A673 (cell line): ENCODE data around the gene ELAVL1. TPM values are rescaled to one million over a fixed set of nuclear protein-coding genes. Genes with fewer than 3 reads are reported as not detected.

Experiments used
- BruUV-seq: library from RNA; stranded (reverse); fragments of 400-500 nt; replicated peaks from 2 replicates; lab custom pipeline; 2021; lab: Mats Ljungman, UMichigan
- CTCF ChIA-PET: fragments of 300-600 bp; sonication (Branson Sonifier 250); formaldehyde crosslinking; loops from one replicate; lab custom pipeline; 2022; ENCODE audit warnings: antibody characterized with exemption; lab: Charles Lee
- POLR2A ChIA-PET: fragments of 300-600 bp; sonication (Branson Sonifier 250); formaldehyde crosslinking; loops from one replicate; lab custom pipeline; 2022; ENCODE audit warnings: antibody characterized with exemption; ENCODE audit not compliant: low non-redundant PET; lab: Charles Lee
- DNase-seq: peaks from one replicate; pipeline ENCODE4 v3.0.0-alpha.2; 2015; ENCODE audit warnings: low spot score
- H3K27ac ChIP-seq: fragments of 200-600 bp; sonication (generic); 2 replicates; pipeline ENCODE4 v1.5.1; 2016; ENCODE audit warnings: mixed run types, low read depth, mild to moderate bottlenecking, mixed read lengths, antibody characterized with exemption, low read length; ENCODE audit not compliant: poor library complexity, severe bottlenecking
- H3K27me3 ChIP-seq: fragments of 200-600 bp; sonication (generic); replicated peaks from 2 replicates; pipeline ENCODE4 v1.6.1; 2017; ENCODE audit warnings: mixed run types, low read depth, mild to moderate bottlenecking, mixed read lengths, antibody characterized with exemption, low read length; ENCODE audit not compliant: insufficient read depth, poor library complexity
- H3K36me3 ChIP-seq: fragments of 200-600 bp; sonication (generic); 2 replicates; pipeline ENCODE4 v1.6.1; 2016; ENCODE audit warnings: mixed run types, mild to moderate bottlenecking, mixed read lengths, antibody characterized with exemption, low read length; ENCODE audit not compliant: insufficient read depth, poor library complexity, severe bottlenecking
- H3K4me1 ChIP-seq: fragments of 200-600 bp; sonication (generic); 2 replicates; pipeline ENCODE4 v1.6.1; 2017; ENCODE audit warnings: mixed run types, mild to moderate bottlenecking, mixed read lengths, antibody characterized with exemption, low read length; ENCODE audit not compliant: insufficient read depth, poor library complexity, severe bottlenecking
- H3K4me3 ChIP-seq: fragments of 200-600 bp; sonication (generic); 2 replicates; pipeline ENCODE4 v1.5.1; 2016; ENCODE audit warnings: low read depth, mixed run types, mild to moderate bottlenecking, mixed read lengths, low read length; ENCODE audit not compliant: poor library complexity, severe bottlenecking
- H3K9me3 ChIP-seq: fragments of 200-600 bp; sonication (generic); 2 replicates; pipeline ENCODE4 v1.6.1; 2016; ENCODE audit warnings: mixed run types, low read depth, mild to moderate bottlenecking, mixed read lengths, antibody characterized with exemption, low read length; ENCODE audit not compliant: poor library complexity, severe bottlenecking
- CTCF ChIP-seq: fragments of 300-800, 200-600 bp; sonication (generic); conservative IDR thresholded peaks from 2 replicates; pipeline ENCODE4 v1.5.1; 2017; ENCODE audit warnings: low read depth, mild to moderate bottlenecking, antibody characterized with exemption, low read length, moderate library complexity, mixed read lengths
- EZH2 ChIP-seq: fragments of 200-600 bp; sonication (generic); IDR thresholded peaks from 2 replicates; pipeline ENCODE4 v1.6.1; 2017; ENCODE audit warnings: borderline replicate concordance, low read depth, mild to moderate bottlenecking, mixed read lengths, antibody characterized with exemption, low read length; ENCODE audit not compliant: poor library complexity, severe bottlenecking
- intact Hi-C: fragments of 100-400 bp; cut with micrococcal nuclease; formaldehyde crosslinking; loops from one replicate; pipeline ENCODE4 v1.10.0; 2022; ENCODE audit not compliant: unreplicated experiment
- total RNA-seq: library from RNA; stranded (reverse); gene quantifications from 2 replicates; pipeline ENCODE4 v1.2.3, GENCODE V29; 2021

Gene ELAVL1
- total RNA-seq, 1 experiment from 2014 or later, result 171 TPM

- POLR2A ChIA-PET, result no interaction called here
- BruUV-seq, result no TSS peak
- Histone ChIP-seq H3K27me3 (no peaks in the 10 kb centered on the region), H3K27ac (no peak overlapping the region), H3K36me3 (no peaks in the 10 kb centered on the region), H3K4me3 (no peak overlapping the region), H3K9me3 (no peaks in the 10 kb centered on the region), H3K4me1 (no peaks in the 10 kb centered on the region)
- CTCF ChIA-PET, result interaction anchor here (0.7 to 1.1 kb wide), 2 partner anchors 9 to 513 kb away, joined by 4 to 5 read pairs; no protein-coding TSS in a partner anchor
- DNase-seq, result no peak
- no peak for TF ChIP-seq CTCF
- TF ChIP-seq EZH2, result no peak
- intact Hi-C loops, result no loop called here
Measured at GRCh38 chr19:7953060-7953459, 52.4 kb downstream of the ELAVL1 start.

GRCh38 chr19:7947939-7948338 is 57.5 kb downstream of the ELAVL1 start:
- TF ChIP-seq CTCF, result no peak
- TF ChIP-seq EZH2, result no peak
- Histone ChIP-seq H3K4me3 (no peak overlapping the region), H3K27ac (no peak overlapping the region), H3K9me3 (no peaks in the 10 kb centered on the region), H3K27me3 (no peaks in the 10 kb centered on the region), H3K4me1 (no peaks in the 10 kb centered on the region), H3K36me3 (no peaks in the 10 kb centered on the region)
- POLR2A ChIA-PET, result no interaction called here
- no TSS peak for BruUV-seq
- intact Hi-C loops, result no loop called here
- CTCF ChIA-PET, result no interaction called here
- DNase-seq, result no peak

- TSS peak; percentile 90 for BruUV-seq
- Histone ChIP-seq H3K27me3 (no peaks in the 10 kb centered on the region), H3K36me3 (peaks cover 16% of the 10 kb centered on the region), H3K4me3 (peak overlapping the region; percentile 94), H3K4me1 (peaks cover 3% of the 10 kb centered on the region), H3K27ac (peak overlapping the region; percentile 99), H3K9me3 (no peaks in the 10 kb centered on the region)
- ChIA-PET POLR2A (interaction anchor here (0.5 to 1.6 kb wide), 6 partner anchors 15 to 1922 kb away, joined by 3 to 6 read pairs (median 4); partner anchors contain the start of gene SNAPC2), CTCF (interaction anchor here (0.5 to 1.8 kb wide), 11 partner anchors 8 to 371 kb away, joined by 3 to 19 read pairs (median 6); partner anchors contain the start of genes ELAVL1 and SNAPC2)
- intact Hi-C loops, result loop anchor here (1.0 to 5.0 kb wide), 2 partner anchors 58 to 309 kb away; no protein-coding TSS in a partner anchor
- DNase-seq, result peak; percentile 98
- no peak for TF ChIP-seq EZH2
- peak; percentile 91 for TF ChIP-seq CTCF
Measured at GRCh38 chr19:7944177-7944761, 61.2 kb downstream of the ELAVL1 start.
